HepG2 (cell line): Measurements from ENCODE around the gene NBR1. TPM values are rescaled to one million over a fixed set of nuclear protein-coding genes. Genes with fewer than 3 reads are reported as not detected.
A peak's percentile ranks its signal among the peaks of the same experiment; 100 is the strongest.

Experiments
- CC2D1A ChIP-seq: sonication (generic); formaldehyde crosslinking; IDR thresholded peaks from 2 replicates; pipeline ENCODE4 v1.8.1; 2023; ENCODE audit warnings: mild to moderate bottlenecking, missing genetic modification reagents
- CENPT ChIP-seq: sonication (generic); formaldehyde crosslinking; IDR thresholded peaks from 2 replicates; pipeline ENCODE4 v1.8.0; 2022; ENCODE audit warnings: low read depth, mild to moderate bottlenecking, moderate library complexity, missing genetic modification reagents
- ERF ChIP-seq: IDR thresholded peaks from 2 replicates; pipeline ENCODE4 v1.6.1; 2018; ENCODE audit warnings: missing biosample characterization, missing genetic modification reagents
- GTF2F1 ChIP-seq: fragments of 150-350 bp; IDR thresholded peaks from 2 replicates; pipeline ENCODE4 v1.6.1; 2014; ENCODE audit warnings: low read length
- HDAC1 ChIP-seq: sonication (generic); formaldehyde crosslinking; IDR thresholded peaks from 2 replicates; pipeline ENCODE4 v1.5.1; 2020; ENCODE audit warnings: mild to moderate bottlenecking, missing genetic modification reagents
- HDAC2 ChIP-seq: sonication (generic); formaldehyde crosslinking; IDR thresholded peaks from 2 replicates; pipeline ENCODE4 v1.4.0; 2020; ENCODE audit warnings: missing genetic modification reagents
- JUNB ChIP-seq: sonication (generic); formaldehyde crosslinking; IDR thresholded peaks from 2 replicates; pipeline ENCODE4 v1.8.0; 2022; ENCODE audit warnings: missing genetic modification reagents, mild to moderate bottlenecking, borderline replicate concordance
- LCORL ChIP-seq, 2 experiments: fragments of 450-650 bp in 1 of 2; sonication (generic) in 1 of 2; formaldehyde crosslinking in 1 of 2; IDR thresholded peaks; 2 replicates each; pipeline versions ENCODE4 v1.5.0 to v1.6.1; 2017 to 2020; ENCODE audit warnings: antibody characterized with exemption in 1 of 2, missing genetic modification reagents in 1 of 2
- MBD4 ChIP-seq: IDR thresholded peaks from 2 replicates; pipeline ENCODE4 v1.6.1; 2012; ENCODE audit warnings: low read length, inconsistent platforms, borderline replicate concordance
- MEF2D ChIP-seq: sonication (generic); formaldehyde crosslinking; IDR thresholded peaks from 2 replicates; pipeline ENCODE4 v1.5.1; 2020; ENCODE audit warnings: mild to moderate bottlenecking, missing genetic modification reagents
- MYPOP ChIP-seq: sonication (generic); formaldehyde crosslinking; IDR thresholded peaks from 2 replicates; pipeline ENCODE4 v1.8.1; 2023; ENCODE audit warnings: mild to moderate bottlenecking, moderate library complexity, missing genetic modification reagents
- NFRKB ChIP-seq: fragments of 450-650 bp; IDR thresholded peaks from 2 replicates; pipeline ENCODE4 v1.6.1; 2017
- PLRG1 ChIP-seq: fragments of 450-650 bp; conservative IDR thresholded peaks from 2 replicates; pipeline ENCODE4 v1.6.1; 2016
- PPARG ChIP-seq: conservative IDR thresholded peaks from 2 replicates; pipeline ENCODE4 v1.6.1; 2016; ENCODE audit warnings: missing biosample characterization, missing genetic modification reagents
- PRMT3 ChIP-seq: sonication (generic); formaldehyde crosslinking; IDR thresholded peaks from 2 replicates; pipeline ENCODE4 v1.8.1; 2022; ENCODE audit warnings: low read depth, mild to moderate bottlenecking, moderate library complexity, missing genetic modification reagents, borderline replicate concordance
- RFXANK ChIP-seq: IDR thresholded peaks from 2 replicates; pipeline ENCODE4 v1.6.1; 2016
- RXRB ChIP-seq: IDR thresholded peaks from 2 replicates; pipeline ENCODE4 v1.6.1; 2016; ENCODE audit warnings: borderline replicate concordance, missing genetic modification reagents, missing compliant biosample characterization
- STAT5B ChIP-seq: sonication (generic); formaldehyde crosslinking; IDR thresholded peaks from 2 replicates; pipeline ENCODE4 v1.4.0; 2020; ENCODE audit warnings: missing genetic modification reagents
- ZFYVE20 ChIP-seq: sonication (generic); formaldehyde crosslinking; IDR thresholded peaks from 2 replicates; pipeline ENCODE4 v1.8.0; 2023; ENCODE audit warnings: low read depth, mild to moderate bottlenecking, moderate library complexity, missing genetic modification reagents, borderline replicate concordance
- ZNF20 ChIP-seq: sonication (generic); formaldehyde crosslinking; IDR thresholded peaks from 2 replicates; pipeline ENCODE4 v1.4.0; 2020; ENCODE audit warnings: mild to moderate bottlenecking, moderate library complexity, missing genetic modification reagents
- ZNF235 ChIP-seq: sonication (generic); formaldehyde crosslinking; IDR thresholded peaks from 2 replicates; pipeline ENCODE4 v1.8.1; 2023; ENCODE audit warnings: mild to moderate bottlenecking, missing genetic modification reagents, borderline replicate concordance
- ZNF282 ChIP-seq: fragments of 450-650 bp; IDR thresholded peaks from 2 replicates; pipeline ENCODE4 v1.6.1; 2018; ENCODE audit not compliant: partially characterized antibody
- ZNF367 ChIP-seq: sonication (generic); formaldehyde crosslinking; IDR thresholded peaks from 2 replicates; pipeline ENCODE4 v1.4.0; 2020; ENCODE audit warnings: missing genetic modification reagents, borderline replicate concordance
- ZNF430 ChIP-seq: sonication (generic); formaldehyde crosslinking; IDR thresholded peaks from 2 replicates; pipeline ENCODE4 v1.9.0; 2021; ENCODE audit warnings: mild to moderate bottlenecking, missing genetic modification reagents
- ZNF546 ChIP-seq: sonication (generic); formaldehyde crosslinking; conservative IDR thresholded peaks from 2 replicates; pipeline ENCODE4 v1.8.1; 2023; ENCODE audit warnings: mild to moderate bottlenecking, missing genetic modification reagents
- ZNF724P ChIP-seq: sonication (generic); formaldehyde crosslinking; IDR thresholded peaks from 2 replicates; pipeline ENCODE4 v1.8.0; 2022; ENCODE audit warnings: missing genetic modification reagents, borderline replicate concordance
- ZNF780A ChIP-seq: sonication (generic); formaldehyde crosslinking; IDR thresholded peaks from 2 replicates; pipeline ENCODE4 v1.8.0; 2022; ENCODE audit warnings: mild to moderate bottlenecking, missing genetic modification reagents, moderate library complexity
- ZNF781 ChIP-seq: sonication (generic); formaldehyde crosslinking; IDR thresholded peaks from 2 replicates; pipeline ENCODE4 v1.5.1; 2020; ENCODE audit warnings: borderline replicate concordance, mild to moderate bottlenecking, missing genetic modification reagents; ENCODE audit errors: not compliant biosample characterization
- ZNF816 ChIP-seq: sonication (generic); formaldehyde crosslinking; IDR thresholded peaks from 2 replicates; pipeline ENCODE4 v1.8.0; 2022; ENCODE audit warnings: missing genetic modification reagents, mild to moderate bottlenecking, borderline replicate concordance
- polyA plus RNA-seq, 8 experiments: library from polyadenylated mRNA; depleted of rRNA in 3 of 8; stranded (reverse) in 7 of 8; unstranded in 1 of 8; fragments of >200 nt; fragmentation: Illumina TruSeq in 4 of 8; extraction: Trizol in 4 of 8; gene quantifications; 2 replicates each; pipeline versions ENCODE4 v1.2.1 to v1.2.3, GENCODE V29; 2011 to 2016; ENCODE audit warnings: low read depth in 4 of 8, missing spikeins in 1 of 8, mixed read lengths in 1 of 8; ENCODE audit not compliant: insufficient read depth in 1 of 8
- total RNA-seq, 5 experiments: library from RNA; depleted of rRNA; stranded (reverse); fragments of >200 nt; fragmentation: Illumina TruSeq; extraction: Trizol; gene quantifications; 2 replicates each; pipeline ENCODE4 v1.2.3, GENCODE V29; 2016; ENCODE audit warnings: low read depth in 1 of 5
- TF ChIP-seq, protein P1 (sequence below): sonication (generic); IDR thresholded peaks from 2 replicates; pipeline ENCODE4 v1.6.1; 2016; ENCODE audit warnings: low read depth, borderline replicate concordance
- TF ChIP-seq, protein P2 (sequence below): sonication (generic); formaldehyde crosslinking; IDR thresholded peaks from 2 replicates; pipeline ENCODE4 v1.8.0; 2022; ENCODE audit warnings: mild to moderate bottlenecking, missing genetic modification reagents; ENCODE audit not compliant: insufficient replicate concordance

NBR1 gene
- total and polyA plus RNA-seq, 2 of the 13 experiments (the other 11 are each of a cell fraction or from before 2014, with no cell fraction given): 51.7 to 121 TPM

DNA sequence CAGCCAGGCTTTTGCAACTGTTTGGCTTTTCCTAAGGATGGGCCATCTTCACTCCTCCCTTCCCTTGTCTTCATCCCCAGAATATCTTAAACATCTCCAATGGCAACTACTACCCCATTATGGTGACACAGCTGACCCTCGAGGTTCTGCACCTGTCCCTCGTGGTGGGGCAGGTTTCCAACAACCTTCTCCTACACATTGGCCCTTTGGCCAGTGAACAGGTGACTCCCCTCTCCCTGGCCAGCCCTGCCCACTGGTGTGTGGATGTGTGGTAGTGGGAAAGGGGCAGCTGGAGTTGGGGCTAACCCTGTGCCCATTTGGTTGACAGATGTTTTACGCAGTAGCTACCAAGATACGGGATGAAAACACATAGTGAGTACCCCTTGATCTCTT, 45.4 kb downstream of the NBR1 start (continued):
- TF ChIP-seq ZNF235 (CRISPR knock-in tag) (no peak), ZNF367 (no peak), NFRKB (no peak), HDAC1 (CRISPR knock-in tag) (no peak), CC2D1A (CRISPR knock-in tag) (peak; percentile 89), ZNF780A (CRISPR knock-in tag) (no peak), LCORL (IDR thresholded peaks at IDR 0.05) (no peak), LCORL (CRISPR knock-in tag; IDR thresholded peaks at IDR 0.05) (no peak), ZNF430 (CRISPR knock-in tag) (no peak; the same call in 1 of the 2 replicates), ZNF724P (peak; percentile 46; the same call in 1 of the 2 replicates), PLRG1 (no peak), PPARG (CRISPR knock-in tag) (no peak), MEF2D (CRISPR knock-in tag) (no peak), ZNF781 (CRISPR knock-in tag) (no peak), ZNF282 (no peak), MYPOP (0 out of 2 replicates have a peak, but pooled peaks have one; percentile 7), ZFYVE20 (CRISPR knock-in tag) (no peak), JUNB (CRISPR knock-in tag) (no peak), CENPT (CRISPR knock-in tag) (no peak), STAT5B (CRISPR knock-in tag) (no peak), ZNF816 (CRISPR knock-in tag) (no peak), MBD4 (no peak), HDAC2 (CRISPR knock-in tag) (no peak), ERF (CRISPR knock-in tag) (no peak; the same call in 1 of the 2 replicates), RFXANK (CRISPR knock-in tag) (no peak), PRMT3 (no peak), ZNF20 (CRISPR knock-in tag) (no peak), ZNF546 (CRISPR knock-in tag) (no peak), GTF2F1 (no peak), RXRB (CRISPR knock-in tag) (no peak)
- TF ChIP-seq, protein P1, sequence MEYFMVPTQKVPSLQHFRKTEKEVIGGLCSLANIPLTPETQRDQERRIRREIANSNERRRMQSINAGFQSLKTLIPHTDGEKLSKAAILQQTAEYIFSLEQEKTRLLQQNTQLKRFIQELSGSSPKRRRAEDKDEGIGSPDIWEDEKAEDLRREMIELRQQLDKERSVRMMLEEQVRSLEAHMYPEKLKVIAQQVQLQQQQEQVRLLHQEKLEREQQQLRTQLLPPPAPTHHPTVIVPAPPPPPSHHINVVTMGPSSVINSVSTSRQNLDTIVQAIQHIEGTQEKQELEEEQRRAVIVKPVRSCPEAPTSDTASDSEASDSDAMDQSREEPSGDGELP: no peak
- TF ChIP-seq, protein P2, sequence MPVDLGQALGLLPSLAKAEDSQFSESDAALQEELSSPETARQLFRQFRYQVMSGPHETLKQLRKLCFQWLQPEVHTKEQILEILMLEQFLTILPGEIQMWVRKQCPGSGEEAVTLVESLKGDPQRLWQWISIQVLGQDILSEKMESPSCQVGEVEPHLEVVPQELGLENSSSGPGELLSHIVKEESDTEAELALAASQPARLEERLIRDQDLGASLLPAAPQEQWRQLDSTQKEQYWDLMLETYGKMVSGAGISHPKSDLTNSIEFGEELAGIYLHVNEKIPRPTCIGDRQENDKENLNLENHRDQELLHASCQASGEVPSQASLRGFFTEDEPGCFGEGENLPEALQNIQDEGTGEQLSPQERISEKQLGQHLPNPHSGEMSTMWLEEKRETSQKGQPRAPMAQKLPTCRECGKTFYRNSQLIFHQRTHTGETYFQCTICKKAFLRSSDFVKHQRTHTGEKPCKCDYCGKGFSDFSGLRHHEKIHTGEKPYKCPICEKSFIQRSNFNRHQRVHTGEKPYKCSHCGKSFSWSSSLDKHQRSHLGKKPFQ (CRISPR knock-in tag): no peak
